NCI-H1092 treated with DMSO at 0.1 percent for 48 hours (cell line): ENCODE results near the gene PRDM16.

ENCODE experiments used
- DNase-seq: peaks from one replicate; lab custom pipeline; 2025; lab: John Stamatoyannopoulos, UW

Gene PRDM16

GRCh38 chr1:3207217-3207848, 138.3 kb downstream of the PRDM16 start:
- DNase-seq, result no peak

GRCh38 chr1:3208819-3209200, 139.8 kb downstream of the PRDM16 start:
- no peak for DNase-seq

GRCh38 chr1:3209201-3209600, 140.2 kb downstream of the PRDM16 start:
- DNase-seq, result no peak

- no peak for DNase-seq
These were observed 142.8 kb downstream of the PRDM16 start for GRCh38 chr1:3211582-3212375.

- no peak for DNase-seq
These were observed 143.7 kb downstream of the PRDM16 start for GRCh38 chr1:3212453-3213355.

GRCh38 chr1:3213730-3214129, 144.7 kb downstream of the PRDM16 start:
- no peak for DNase-seq

- no peak for DNase-seq
These were observed 146.4 kb downstream of the PRDM16 start for GRCh38 chr1:3215198-3216014.

GRCh38 chr1:3216015-3216391, 147.0 kb downstream of the PRDM16 start:
- DNase-seq, result no peak

GRCh38 chr1:3217181-3217641, 148.2 kb downstream of the PRDM16 start:
- no peak for DNase-seq

- no peak for DNase-seq
These were observed 149.1 kb downstream of the PRDM16 start for GRCh38 chr1:3217979-3218679.

- peak; percentile 68 for DNase-seq
These were observed 150.2 kb downstream of the PRDM16 start for GRCh38 chr1:3219005-3219790.

- no peak for DNase-seq
These were observed 150.9 kb downstream of the PRDM16 start for GRCh38 chr1:3219791-3220467.

GRCh38 chr1:3221112-3222041, 152.4 kb downstream of the PRDM16 start:
- DNase-seq, result no peak

- DNase-seq, result no peak
These were observed 153.2 kb downstream of the PRDM16 start for GRCh38 chr1:3222042-3222692.

- no peak for DNase-seq
These were observed 156.7 kb downstream of the PRDM16 start for GRCh38 chr1:3225661-3226060.

- no peak for DNase-seq
These were observed 157.2 kb downstream of the PRDM16 start for GRCh38 chr1:3226191-3226590.

GRCh38 chr1:3226701-3227350, 157.8 kb downstream of the PRDM16 start:
- DNase-seq, result no peak

GRCh38 chr1:3227351-3227704, 158.3 kb downstream of the PRDM16 start:
- no peak for DNase-seq
